ENCODE results near the gene VWA2. TPM values are rescaled to one million over a fixed set of nuclear protein-coding genes. Genes with fewer than 3 reads are reported as not detected.

VWA2 gene
- total RNA-seq, 4 donors from 2014 or later, result 2.5 to 22.6 TPM; not detected in 2

DNA sequence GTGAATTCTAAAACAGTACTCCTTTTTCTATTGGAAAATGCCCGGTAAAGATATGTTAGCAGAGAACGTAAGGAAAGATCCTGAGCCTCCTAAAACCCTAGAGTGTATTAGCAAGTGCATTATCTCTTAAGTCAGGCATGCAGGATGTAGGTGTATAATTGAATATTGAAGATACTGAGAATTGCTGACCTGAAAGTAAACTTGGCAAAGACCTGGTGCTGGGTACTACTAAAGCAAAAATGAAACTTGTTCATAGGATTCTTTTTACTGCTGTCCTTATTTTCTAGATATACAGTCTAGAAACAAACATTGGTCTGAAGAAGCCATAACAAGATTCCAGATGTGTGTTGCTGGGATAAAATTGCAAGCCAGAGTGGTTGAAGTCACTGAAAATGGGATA, 18.8 kb upstream of the VWA2 start:
- intact Hi-C loops (cut with DNase I; ENCODE audit: low total_unique reads), result no loop called here
- no peaks in the 10 kb centered on the region for H3K9me3 ChIP-seq
- no peak for TF ChIP-seq POLR2A (IDR thresholded peaks at IDR 0.05)
- TF ChIP-seq, protein P1, sequence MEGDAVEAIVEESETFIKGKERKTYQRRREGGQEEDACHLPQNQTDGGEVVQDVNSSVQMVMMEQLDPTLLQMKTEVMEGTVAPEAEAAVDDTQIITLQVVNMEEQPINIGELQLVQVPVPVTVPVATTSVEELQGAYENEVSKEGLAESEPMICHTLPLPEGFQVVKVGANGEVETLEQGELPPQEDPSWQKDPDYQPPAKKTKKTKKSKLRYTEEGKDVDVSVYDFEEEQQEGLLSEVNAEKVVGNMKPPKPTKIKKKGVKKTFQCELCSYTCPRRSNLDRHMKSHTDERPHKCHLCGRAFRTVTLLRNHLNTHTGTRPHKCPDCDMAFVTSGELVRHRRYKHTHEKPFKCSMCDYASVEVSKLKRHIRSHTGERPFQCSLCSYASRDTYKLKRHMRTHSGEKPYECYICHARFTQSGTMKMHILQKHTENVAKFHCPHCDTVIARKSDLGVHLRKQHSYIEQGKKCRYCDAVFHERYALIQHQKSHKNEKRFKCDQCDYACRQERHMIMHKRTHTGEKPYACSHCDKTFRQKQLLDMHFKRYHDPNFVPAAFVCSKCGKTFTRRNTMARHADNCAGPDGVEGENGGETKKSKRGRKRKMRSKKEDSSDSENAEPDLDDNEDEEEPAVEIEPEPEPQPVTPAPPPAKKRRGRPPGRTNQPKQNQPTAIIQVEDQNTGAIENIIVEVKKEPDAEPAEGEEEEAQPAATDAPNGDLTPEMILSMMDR (IDR thresholded peaks at IDR 0.05), result no peak
- H3K4me3 ChIP-seq, result no peak overlapping the region
- DNase-seq, result no peak
- peaks cover 0 to 2% of the 10 kb centered on the region in 2 donors for H3K36me3 ChIP-seq
- no peaks in the 10 kb centered on the region for H3K4me1 ChIP-seq
- H3K27ac ChIP-seq, result no peak overlapping the region
- no peaks in the 10 kb centered on the region for H3K27me3 ChIP-seq

DNA sequence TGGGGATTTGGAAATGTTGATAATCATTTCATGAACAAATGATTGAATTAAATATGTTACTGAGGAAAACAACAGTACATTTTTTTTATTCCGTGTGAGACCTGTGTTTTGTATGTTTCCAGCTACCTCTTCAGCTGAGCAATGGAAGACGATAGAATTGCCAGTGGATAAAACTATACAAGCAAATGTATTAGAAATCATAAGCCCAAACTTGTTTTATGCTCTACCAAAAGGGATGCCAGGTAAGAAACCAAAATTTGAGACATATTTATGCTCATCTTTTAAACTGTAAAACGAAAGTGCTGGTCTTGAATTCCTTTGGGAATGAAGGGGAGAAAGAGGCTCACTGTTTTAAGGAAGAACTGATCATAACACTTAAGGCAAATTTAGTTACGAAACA, 17.8 kb upstream of the VWA2 start:
- intact Hi-C loops (cut with DNase I; ENCODE audit: low total_unique reads), result no loop called here
- no peak for DNase-seq

DNA sequence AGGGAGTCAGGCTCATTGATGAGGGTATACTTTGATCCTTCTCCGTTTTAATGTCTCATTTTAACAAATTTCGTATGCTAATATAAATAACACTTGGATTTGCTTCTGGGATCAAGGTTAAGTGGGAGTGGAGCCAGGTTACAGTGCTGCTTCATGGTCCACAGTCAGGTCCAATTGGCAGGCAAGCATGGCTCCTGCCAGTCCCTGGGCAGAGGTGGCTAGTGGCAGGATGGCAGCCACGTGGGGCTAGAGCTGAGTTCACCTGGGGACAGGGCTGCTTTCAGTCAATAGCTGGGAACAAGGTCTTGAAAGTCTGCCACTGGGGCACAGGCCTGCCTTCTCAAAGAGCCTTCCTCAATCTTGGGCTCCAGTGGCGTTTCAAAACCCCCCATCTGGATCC, 16.0 kb upstream of the VWA2 start:
- Histone ChIP-seq H3K27ac (no peak overlapping the region), H3K4me3 (no peak overlapping the region), H3K36me3 (peaks cover 0 to 2% of the 10 kb centered on the region in 2 donors), H3K9me3 (no peaks in the 10 kb centered on the region), H3K27me3 (no peaks in the 10 kb centered on the region), H3K4me1 (no peaks in the 10 kb centered on the region)
- intact Hi-C loops (cut with DNase I; ENCODE audit: low total_unique reads), result no loop called here
- DNase-seq, result no peak
- no peak for TF ChIP-seq POLR2A (IDR thresholded peaks at IDR 0.05)
- TF ChIP-seq, protein P1 (IDR thresholded peaks at IDR 0.05), result no peak

More for the DNA sequence above, 17.8 kb upstream of the VWA2 start:
- no peak overlapping the region for H3K27ac ChIP-seq
- no peak for TF ChIP-seq POLR2A (IDR thresholded peaks at IDR 0.05)
- TF ChIP-seq, protein P1 (IDR thresholded peaks at IDR 0.05), result no peak
- no peaks in the 10 kb centered on the region for H3K27me3 ChIP-seq
- H3K36me3 ChIP-seq, result peaks cover 0 to 2% of the 10 kb centered on the region in 2 donors
- no peaks in the 10 kb centered on the region for H3K4me1 ChIP-seq
- H3K4me3 ChIP-seq, result no peak overlapping the region
- H3K9me3 ChIP-seq, result no peaks in the 10 kb centered on the region

DNA sequence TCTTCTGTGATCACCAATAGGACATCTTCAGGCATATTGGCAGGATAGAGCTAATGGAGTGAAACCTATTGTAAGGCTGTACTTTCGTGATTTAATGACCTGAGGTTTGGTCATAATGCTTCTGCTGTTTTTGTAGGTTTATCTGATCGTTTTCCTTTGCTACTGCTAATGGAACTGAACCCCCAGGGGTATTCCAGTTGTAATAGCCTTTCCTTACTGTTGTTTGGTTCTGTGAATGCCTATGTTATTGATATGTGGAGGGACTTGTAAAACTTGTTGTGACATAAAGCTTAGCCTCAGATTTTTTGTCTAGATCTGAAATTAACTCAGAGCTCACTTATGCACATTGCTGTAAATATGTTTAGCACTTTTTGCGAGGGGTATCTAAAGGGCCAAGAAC, 10.9 kb upstream of the VWA2 start:
- no peaks in the 10 kb centered on the region for H3K4me1 ChIP-seq
- DNase-seq, result no peak
- intact Hi-C loops (cut with DNase I; ENCODE audit: low total_unique reads), result no loop called here
- H3K4me3 ChIP-seq, result no peak overlapping the region
- TF ChIP-seq POLR2A (IDR thresholded peaks at IDR 0.05), result no peak
- TF ChIP-seq, protein P1 (IDR thresholded peaks at IDR 0.05), result no peak
- H3K27me3 ChIP-seq, result no peaks in the 10 kb centered on the region
- no peaks in the 10 kb centered on the region for H3K36me3 ChIP-seq
- no peak overlapping the region for H3K27ac ChIP-seq
- H3K9me3 ChIP-seq, result no peaks in the 10 kb centered on the region

DNA sequence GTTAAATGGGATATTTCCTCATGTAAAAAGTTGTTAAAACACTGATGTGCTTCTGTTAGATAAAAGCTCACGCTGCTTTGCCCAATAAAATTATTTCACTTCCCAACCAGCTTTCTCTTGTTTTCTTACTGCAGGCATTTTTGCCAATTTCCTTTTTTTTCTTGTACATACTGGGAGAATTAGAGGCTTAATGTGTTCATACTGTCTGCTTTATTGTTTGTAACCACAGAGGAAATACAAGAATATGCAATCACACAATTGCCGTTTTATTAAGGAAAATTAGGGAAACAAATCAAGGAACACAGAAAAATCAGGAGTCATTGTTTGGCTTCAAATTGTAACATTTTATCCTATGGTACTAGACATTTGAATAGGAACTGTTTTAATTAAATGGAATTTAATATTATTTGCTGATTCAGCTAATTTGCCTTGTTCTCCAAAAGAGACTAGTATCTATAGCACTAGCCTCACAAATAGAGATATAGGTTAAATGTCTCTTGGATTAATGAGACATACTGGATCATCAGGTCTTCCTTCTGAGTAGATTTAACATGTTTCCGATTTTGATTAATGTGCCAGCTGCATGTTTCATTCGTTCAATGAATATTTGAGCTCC, 6.4 kb upstream of the VWA2 start:
- DNase-seq, result no peak
- intact Hi-C loops (cut with DNase I; ENCODE audit: low total_unique reads), result no loop called here

More for the DNA sequence above, 6.4 kb upstream of the VWA2 start:
- Histone ChIP-seq H3K4me1 (no peaks in the 10 kb centered on the region), H3K4me3 (no peak overlapping the region), H3K36me3 (no peaks in the 10 kb centered on the region), H3K9me3 (no peaks in the 10 kb centered on the region), H3K27me3 (no peaks in the 10 kb centered on the region), H3K27ac (no peak overlapping the region)
- no peak for TF ChIP-seq POLR2A (IDR thresholded peaks at IDR 0.05)
- TF ChIP-seq, protein P1 (IDR thresholded peaks at IDR 0.05), result no peak

Measured in uterus (tissue), 4 donors.